ENCODE measurements around the gene YEATS4.

YEATS4 gene

GRCh38 chr12:69440016-69440415 is 80.5 kb downstream of the YEATS4 start:
- DNase-seq = no peak

All from stimulated activated CD4-positive, alpha-beta T cell treated with anti-CD3 and anti-CD28 coated beads, Interleukin-4, amount 100 ng/mL, for 24 hours (primary cell).